GM18502 (cell line): ENCODE results near the gene PBX3.

ENCODE experiments used
- ATAC-seq: cut with Tn5 transposase; IDR thresholded peaks from one replicate; pipeline ENCODE4 v1.9.1; 2021; ENCODE audit warnings: mild to moderate bottlenecking; ENCODE audit not compliant: unreplicated experiment, poor library complexity

PBX3 gene

GRCh38 chr9:125896404-125896803 is 149.2 kb downstream of the PBX3 start:
- no peak for ATAC-seq

- ATAC-seq: no peak
Measured at GRCh38 chr9:125896964-125897363, 149.8 kb downstream of the PBX3 start.

- ATAC-seq: no peak
Measured at GRCh38 chr9:125897481-125897880, 150.3 kb downstream of the PBX3 start.

GRCh38 chr9:125902214-125902613 is 155.0 kb downstream of the PBX3 start:
- no peak for ATAC-seq

- ATAC-seq: no peak
Measured at GRCh38 chr9:125902831-125903512, 155.8 kb downstream of the PBX3 start.

- ATAC-seq: no peak
Measured at GRCh38 chr9:125904155-125904851, 157.1 kb downstream of the PBX3 start.

- ATAC-seq: no peak
Measured at GRCh38 chr9:125906144-125906543, 159.0 kb downstream of the PBX3 start.

- no peak for ATAC-seq
Measured at GRCh38 chr9:125906893-125907292, 159.7 kb downstream of the PBX3 start.

- no peak for ATAC-seq
Measured at GRCh38 chr9:125908136-125908535, 161.0 kb downstream of the PBX3 start.

GRCh38 chr9:125908966-125909365 is 161.8 kb downstream of the PBX3 start:
- no peak for ATAC-seq

GRCh38 chr9:125909459-125909858 is 162.3 kb downstream of the PBX3 start:
- ATAC-seq: no peak

GRCh38 chr9:125910286-125910685 is 163.1 kb downstream of the PBX3 start:
- ATAC-seq: no peak

GRCh38 chr9:125911861-125912644 is 164.9 kb downstream of the PBX3 start:
- no peak for ATAC-seq

GRCh38 chr9:125912667-125913066 is 165.5 kb downstream of the PBX3 start:
- ATAC-seq: no peak

- no peak for ATAC-seq
Measured at GRCh38 chr9:125913551-125913950, 166.4 kb downstream of the PBX3 start.

GRCh38 chr9:125914411-125914810 is 167.2 kb downstream of the PBX3 start:
- ATAC-seq: no peak

- no peak for ATAC-seq
Measured at GRCh38 chr9:125915606-125916005, 168.4 kb downstream of the PBX3 start.

GRCh38 chr9:125919565-125919964 is 172.4 kb downstream of the PBX3 start:
- ATAC-seq: no peak

- no peak for ATAC-seq
Measured at GRCh38 chr9:125920402-125920801, 173.2 kb downstream of the PBX3 start.

GRCh38 chr9:125922854-125923253 is 175.7 kb downstream of the PBX3 start:
- no peak for ATAC-seq

- no peak for ATAC-seq
Measured at GRCh38 chr9:125924351-125924750, 177.2 kb downstream of the PBX3 start.
